Left ventricle myocardium superior (tissue), 1 donor: Measurements from ENCODE around the gene KRTAP17-1. TPM values are rescaled to one million over a fixed set of nuclear protein-coding genes. Genes with fewer than 3 reads are reported as not detected.
A peak's percentile ranks its signal among the peaks of the same experiment; 100 is the strongest.

Experiments used
- ATAC-seq: fragments of 200-7000 bp; cut with Tn5 transposase; one replicate; pipeline ENCODE4 v1.9.1; 2020; ENCODE audit warnings: mild to moderate bottlenecking, moderate library complexity
- DNase-seq: peaks from one replicate; pipeline ENCODE4 v3.0.0-alpha.2; 2020
- intact Hi-C: fragments of 100-400 bp; cut with micrococcal nuclease; formaldehyde crosslinking; loops from one replicate; pipeline ENCODE4 v1.11.0; 2022
- total RNA-seq: library from RNA; stranded (reverse); fragmentation: NEBNext Ultra II Directional; extraction: Animal tissue kit (Norgen Biotek cat#: 25700); gene quantifications from one replicate; pipeline ENCODE4 v1.2.1, GENCODE V29; 2021
- donor health status: DM: no; HTN: yes; CAD: no; lungs with severe emphysema.

Gene KRTAP17-1
- total RNA-seq, 1 donor from 2014 or later, result not detected

DNA sequence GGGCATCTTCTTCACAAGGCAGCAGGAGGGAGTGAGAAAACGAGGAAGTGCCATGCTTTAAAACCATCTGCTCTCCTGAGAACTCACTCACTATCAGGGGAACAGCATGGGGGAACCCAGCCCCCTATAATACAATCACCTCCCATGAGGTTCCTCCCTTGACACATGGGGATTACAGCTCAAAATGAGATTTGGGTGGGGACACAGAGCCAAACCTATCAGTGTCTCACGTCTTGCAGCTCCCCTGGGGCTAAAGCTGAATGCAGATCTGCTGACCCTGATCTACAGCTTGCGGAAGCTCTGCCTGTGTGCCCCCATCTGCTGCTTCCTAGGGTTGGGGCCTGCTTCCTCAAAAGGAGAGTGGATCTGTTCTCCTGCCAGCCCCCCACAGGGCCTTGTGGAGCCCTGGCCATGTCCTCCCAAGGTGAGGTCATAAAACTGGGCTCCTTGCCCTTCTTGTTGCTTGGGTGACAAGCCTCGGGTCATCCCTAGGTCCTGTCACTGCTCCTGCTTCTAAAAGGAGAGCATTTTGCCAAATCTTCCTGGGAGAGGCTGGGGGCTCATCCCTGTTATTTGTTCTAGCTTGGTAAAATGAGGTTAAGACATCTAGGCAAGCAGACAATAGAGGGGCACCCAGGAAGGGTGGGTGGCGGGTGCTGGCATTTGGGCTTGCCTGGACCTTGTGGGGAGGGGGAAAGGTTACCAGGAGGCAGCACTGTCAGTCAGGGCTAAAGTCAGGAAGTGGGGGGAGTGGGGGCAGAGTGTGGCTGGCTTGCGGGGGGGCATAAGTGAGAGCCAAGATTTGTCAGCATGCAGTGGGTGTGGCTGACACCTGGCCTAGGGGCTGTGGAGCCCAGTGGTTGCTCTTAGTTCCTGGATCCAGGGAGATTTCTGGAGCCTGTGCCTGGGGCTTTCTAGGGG, 19.1 kb upstream of the KRTAP17-1 start:
- DNase-seq (no peak), ATAC-seq (no peak)
- intact Hi-C loops, result no loop called here

DNA sequence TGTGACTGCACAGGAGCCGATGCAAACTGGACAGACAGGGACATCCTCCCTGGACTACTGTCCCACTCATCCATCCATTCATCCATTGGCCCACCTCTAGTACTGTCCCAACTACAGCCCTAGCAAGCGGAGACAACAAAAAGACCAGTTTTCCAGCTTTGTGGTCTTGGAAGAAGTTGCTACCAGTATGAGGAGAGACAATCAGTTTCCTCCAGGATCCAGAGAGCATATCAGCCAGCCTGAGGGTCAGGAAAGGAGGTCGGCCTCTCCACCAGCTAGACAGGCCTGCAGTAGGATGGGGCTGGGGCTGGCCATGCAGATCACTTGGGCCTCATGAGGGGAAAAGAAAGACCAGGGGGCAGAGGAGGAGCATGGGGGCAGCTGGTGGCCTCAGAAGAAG, 18.3 kb upstream of the KRTAP17-1 start:
- ATAC-seq (no peak), DNase-seq (no peak)
- intact Hi-C loops, result no loop called here

DNA sequence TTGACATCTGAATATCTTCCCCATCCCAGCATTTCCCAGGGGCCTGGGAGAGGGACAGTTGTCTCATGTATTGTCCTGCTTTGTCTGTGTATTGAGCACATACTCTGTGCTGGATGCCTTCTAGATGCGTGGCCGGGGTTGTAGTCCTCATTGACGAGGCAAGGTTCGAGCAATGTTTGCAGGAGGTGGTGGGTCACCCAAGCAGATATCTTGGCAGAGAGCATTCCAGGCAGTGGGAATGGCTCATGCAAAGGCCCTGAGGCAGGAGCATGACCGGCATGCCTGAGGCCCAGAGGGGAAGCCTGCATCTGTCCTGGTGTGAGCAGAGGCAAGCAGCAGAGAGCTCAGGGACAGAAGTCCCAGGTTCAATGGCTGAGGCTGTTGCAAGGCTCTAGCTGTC, 17.6 kb upstream of the KRTAP17-1 start:
- ATAC-seq, result no peak
- intact Hi-C loops, result no loop called here

DNA sequence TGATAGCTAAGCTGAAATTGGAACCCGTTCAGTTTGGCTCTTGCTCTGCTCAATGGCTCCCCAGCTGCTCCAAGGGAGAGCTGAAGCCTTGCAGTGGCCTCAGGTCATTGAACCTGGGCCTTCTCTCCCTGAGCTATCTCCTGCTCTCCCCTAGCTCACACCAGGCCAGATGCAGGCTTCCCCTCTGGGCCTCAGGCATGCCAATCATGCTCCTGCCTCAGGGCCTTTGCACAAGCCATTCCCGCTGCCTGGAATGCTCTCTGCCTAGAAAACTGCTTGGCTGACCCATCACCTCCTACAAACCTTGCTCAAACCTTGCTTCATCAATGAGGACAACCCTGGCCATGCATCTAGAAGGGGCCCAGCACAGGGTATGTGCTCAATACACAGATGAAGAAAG, 16.7 kb upstream of the KRTAP17-1 start:
- no peak for DNase-seq
- intact Hi-C loops, result no loop called here
- ATAC-seq, result no peak

More for the DNA sequence above, 17.6 kb upstream of the KRTAP17-1 start:
- no peak for DNase-seq

DNA sequence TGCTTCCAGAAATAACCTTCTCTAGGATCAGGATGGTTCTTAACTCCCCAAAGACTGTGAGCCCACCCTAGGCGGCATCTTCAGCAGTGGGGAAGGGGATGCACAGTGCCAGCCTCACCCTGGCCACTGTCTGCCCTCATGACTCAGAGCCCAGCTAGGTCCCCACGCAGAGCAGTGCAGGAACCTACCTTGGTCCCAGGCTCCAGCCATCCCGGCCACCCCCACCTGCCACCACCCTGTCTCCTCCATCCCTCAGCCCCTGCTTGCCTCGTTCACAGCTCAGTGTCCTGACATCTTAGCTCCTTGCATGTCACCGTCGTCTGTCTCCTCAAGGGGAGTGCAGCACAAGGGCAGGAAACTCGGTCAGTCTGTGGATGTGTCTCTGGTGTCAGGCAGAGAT, 16.1 kb upstream of the KRTAP17-1 start:
- intact Hi-C loops, result no loop called here
- ATAC-seq, result no peak
- DNase-seq, result no peak

DNA sequence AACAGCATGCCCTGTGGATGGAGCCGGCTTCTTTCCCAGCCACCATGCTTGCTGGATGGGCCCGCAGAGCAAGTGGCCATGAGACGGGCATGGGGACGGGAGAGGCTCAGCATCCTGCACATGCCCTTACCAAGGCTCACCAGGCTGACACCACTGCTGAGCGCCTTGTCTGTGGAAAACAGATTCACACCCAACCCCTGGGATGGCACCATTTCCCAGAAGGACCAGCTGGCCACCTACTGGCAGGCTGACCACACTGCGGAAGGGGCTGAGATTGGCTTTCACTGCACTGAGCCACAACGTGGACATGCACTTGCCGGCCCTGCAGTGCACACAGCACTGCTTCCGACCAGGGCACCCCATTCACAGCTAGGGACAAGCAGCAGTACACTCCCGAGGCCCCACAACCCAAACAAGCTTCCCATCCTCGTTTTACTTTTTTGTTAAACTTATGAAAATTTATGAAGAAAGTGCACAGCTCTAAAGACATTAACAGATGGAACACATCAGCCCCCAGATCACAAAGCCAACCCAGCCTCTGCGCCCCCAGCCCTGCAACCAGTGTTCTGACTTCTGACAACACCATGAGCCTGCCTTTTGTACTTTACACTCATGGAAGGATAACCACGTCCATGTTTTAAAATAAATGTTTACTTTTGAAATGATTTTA, 13.9 kb upstream of the KRTAP17-1 start:
- DNase-seq, result no peak
- intact Hi-C loops, result no loop called here
- ATAC-seq, result peak; percentile 65

DNA sequence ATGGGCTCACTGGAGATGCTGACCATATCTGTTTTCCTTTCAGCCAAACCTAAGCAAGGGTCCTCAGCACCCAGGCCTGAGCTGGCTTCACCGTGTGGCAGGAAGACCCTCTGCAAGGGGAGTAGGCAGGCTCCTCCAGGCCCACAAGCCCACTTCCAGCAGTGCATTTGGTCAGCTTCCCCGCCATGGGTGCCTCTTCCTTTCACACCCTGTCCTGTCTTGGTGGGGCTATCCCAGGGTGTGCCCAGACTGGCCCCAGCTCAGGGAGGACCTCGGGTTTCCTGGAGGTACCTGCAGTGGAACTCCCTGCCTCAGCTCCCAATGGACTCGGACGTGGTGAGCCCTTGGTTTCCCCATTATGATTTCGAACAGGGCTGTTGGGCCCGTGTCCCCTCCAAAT, 12.7 kb upstream of the KRTAP17-1 start:
- ATAC-seq (no peak), DNase-seq (no peak)
- intact Hi-C loops, result no loop called here

DNA sequence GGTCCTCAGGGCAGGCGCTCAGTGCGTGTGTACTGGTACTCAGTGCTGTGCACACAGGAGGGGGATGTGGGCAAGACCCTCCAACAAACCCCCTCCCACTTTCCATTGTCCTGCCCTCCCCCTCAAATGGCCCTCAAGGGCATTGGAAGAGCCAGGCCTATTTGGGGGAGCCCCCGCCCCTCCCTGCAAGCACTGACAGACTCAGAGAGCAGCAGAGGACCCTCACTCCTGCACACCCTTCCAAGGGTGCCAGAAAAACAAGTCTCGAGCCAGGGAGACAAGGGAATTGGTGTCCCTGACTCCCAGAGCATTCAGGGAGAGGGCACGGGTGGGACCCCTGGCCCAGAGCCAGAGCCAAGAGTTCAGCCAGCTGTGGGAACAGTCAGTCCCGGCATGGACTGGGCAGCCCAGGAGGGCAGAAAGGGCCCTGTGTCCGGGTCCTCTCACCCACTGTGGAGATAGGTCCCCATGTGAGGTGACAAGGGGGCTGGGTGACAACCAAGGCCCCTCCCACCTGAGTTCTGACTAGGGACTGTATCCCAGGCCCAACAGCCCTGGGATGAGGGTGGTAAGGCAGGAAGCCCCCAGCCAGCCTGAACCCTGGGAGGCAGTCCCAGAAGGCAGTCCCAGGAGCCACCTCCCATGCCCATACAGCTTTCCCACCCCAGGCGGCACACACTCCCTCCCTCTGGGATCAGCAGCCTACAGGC, 12.1 kb upstream of the KRTAP17-1 start:
- DNase-seq (no peak), ATAC-seq (no peak)
- intact Hi-C loops, result no loop called here

DNA sequence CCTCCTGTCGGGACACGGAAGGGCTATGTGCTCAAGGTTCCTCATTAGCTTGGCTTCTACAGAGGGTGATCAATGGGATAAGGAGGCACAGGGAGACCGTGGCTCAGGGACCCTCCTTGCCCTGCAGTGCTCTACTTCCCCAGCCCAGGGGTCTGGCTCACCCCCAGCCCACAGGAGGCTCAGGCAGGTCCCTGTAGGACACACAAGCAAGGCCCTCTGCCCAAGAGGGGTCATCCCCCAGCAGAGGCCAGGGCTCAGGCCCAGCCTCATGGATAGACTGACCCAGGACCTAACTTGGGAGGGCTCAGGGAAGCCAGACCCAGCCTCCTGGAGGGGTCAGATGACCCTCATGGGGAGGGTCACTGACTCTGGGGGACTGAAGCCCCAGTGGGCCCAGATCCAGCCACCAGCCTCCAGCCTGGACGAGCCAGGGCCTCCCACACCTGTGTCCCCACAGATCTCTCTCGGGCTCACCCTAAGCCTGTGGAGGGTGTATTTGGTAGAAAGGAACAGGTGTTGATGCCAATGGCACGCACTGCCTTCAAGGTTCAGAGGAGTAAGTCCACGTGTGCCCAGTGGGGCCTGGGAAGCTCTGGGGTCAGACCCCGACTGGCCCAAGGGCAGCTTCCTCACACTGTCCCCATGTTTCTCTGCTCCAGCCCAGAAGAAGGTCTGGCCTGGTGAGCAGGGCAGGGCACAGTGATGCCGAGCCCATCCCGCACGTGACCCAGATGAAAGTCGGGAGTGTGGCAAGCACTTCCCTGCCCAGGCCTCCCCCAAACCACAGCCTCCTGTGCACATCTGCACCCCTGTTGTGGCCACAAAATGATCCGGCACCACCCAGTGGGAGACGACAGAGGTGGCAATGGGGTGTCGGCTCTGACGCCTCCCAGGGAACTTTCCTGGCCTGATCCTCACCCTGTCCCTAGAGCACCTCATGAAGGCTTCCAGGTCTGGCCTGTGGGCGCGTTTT, 10.9 kb upstream of the KRTAP17-1 start:
- DNase-seq (no peak), ATAC-seq (no peak)
- intact Hi-C loops, result no loop called here

DNA sequence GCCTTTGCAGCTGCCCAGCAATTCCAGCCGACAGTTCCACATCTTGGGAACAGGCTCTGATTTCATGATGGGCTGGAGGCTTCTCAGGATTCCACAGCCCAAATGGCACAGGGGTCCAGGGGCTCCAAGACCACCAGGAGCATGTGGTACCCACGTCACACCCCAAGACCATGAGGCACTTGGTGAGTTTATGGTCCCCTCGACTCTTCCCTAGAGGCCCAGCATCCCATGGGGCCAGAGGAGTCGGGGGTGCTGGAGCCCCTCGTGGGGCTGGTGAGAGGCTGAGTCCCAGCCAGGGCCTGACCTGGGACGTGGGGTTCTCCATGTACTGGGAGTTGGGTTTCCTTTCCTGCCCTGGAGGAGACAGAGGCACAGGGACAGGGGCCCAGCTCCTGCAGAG, 10.1 kb upstream of the KRTAP17-1 start:
- intact Hi-C loops, result no loop called here
- DNase-seq (no peak), ATAC-seq (no peak)

DNA sequence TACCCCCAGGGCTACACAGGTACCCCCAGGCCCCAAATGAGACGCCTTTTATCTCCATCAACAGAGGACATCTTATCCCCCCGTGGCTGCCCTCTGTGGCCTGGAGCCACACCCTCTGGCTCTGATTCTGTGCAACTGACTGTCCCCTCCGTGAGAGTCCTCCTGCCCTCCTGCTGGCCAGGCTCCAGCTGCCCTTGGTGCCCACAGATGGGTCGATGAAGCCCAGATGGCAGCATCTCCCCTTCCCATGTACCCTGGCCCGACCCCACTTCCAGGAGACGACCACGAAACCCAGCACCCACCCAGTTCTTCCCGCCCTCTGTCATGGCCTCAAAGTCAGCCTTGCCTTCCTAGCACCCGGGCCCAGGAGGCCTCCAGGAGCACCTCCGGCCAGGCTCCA, 9.6 kb upstream of the KRTAP17-1 start:
- no peak for DNase-seq
- intact Hi-C loops, result no loop called here
- no peak for ATAC-seq

DNA sequence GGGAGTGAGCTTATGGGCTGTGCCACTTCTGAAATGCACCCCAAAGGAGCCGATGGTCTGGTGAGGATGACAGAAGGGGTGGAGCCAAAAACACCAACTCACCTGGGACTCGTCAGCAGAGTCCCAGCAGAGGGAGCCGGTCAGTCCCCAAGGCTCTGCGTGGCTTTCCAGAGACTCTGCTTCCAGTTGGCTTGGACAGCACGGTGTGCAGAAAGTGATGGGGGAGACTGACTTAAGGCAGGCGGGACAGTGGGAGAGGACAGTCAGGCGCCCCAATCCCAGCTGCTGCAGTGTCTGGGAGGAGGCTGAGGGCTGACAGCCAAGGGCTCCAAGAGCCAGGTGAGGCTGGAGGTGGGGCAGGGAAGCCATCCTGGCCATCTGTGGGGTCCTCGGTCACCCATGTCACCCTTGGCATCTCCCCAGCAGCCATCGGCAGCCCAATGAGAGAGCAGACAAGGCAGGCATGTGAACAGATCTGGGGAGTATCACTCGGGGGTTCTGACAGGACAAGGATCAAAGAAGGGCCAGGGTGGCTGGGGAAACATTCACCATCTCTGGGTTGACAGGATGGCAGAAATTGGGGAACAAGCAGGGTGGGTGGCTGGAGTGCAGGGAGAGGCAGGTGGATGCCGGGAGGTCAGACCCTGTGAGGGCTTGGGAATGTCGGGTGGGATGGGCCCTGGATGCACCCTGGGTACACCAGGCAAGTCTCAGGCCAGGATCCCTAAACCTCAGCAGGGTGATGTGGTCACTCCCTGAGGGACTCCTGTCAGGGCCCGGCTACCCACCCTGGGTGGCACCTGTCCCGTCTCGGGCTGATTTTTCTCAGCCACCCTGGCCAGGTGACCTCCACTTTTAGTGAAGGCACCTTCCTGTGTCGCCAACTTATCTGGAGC, 8.9 kb upstream of the KRTAP17-1 start:
- intact Hi-C loops, result no loop called here

DNA sequence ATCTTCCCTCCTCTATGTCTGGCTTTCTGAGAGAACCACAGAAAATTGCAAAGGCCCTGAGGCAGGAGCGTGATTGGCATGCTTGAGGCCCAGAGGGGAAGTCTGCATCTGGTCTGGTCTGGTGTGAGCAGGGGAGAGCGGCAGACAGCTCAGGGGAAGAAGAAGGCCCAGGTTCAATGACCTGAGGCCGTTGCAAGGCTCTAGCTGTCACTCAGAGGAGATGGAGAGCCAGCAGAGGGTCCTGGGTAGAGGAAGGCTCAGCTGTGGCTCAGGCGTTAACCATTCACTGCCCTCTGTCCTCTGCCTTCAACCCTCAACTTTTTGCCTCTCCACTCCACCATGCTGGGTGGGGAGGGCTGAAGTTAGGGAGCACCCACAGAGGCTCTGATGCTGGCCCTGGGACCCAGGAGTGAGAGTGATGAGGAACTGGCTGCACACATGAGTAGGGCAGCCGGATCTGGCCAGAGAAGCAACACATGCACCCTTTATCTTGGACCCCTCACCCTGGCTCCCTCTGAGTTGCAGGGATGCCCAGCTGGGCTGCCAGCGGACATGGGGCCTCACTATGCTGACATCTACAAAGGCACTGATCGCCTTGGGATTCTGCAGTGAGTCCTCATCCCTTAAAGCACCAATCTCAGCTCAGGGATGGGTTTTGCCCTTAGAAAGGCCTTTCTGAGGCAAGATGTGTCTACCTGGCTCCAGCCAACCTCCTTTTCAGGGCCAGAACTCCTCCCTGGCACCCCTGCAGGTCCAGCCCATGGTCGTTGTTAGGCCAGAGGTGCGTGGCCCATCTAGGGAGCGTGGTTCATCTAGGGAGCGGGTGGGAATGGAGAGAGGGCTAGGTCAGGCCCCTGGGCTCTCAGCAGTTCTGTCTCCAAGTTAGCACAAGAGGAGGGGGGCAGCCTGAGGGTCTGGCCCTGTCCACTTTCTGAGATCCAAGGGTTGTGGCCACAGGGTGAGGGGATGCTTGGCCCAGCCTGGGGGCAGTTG, 7.7 kb upstream of the KRTAP17-1 start:
- no peak for ATAC-seq
- intact Hi-C loops, result no loop called here

More for the DNA sequence above, 8.9 kb upstream of the KRTAP17-1 start:
- ATAC-seq (peak; percentile 44), DNase-seq (no peak)

DNA sequence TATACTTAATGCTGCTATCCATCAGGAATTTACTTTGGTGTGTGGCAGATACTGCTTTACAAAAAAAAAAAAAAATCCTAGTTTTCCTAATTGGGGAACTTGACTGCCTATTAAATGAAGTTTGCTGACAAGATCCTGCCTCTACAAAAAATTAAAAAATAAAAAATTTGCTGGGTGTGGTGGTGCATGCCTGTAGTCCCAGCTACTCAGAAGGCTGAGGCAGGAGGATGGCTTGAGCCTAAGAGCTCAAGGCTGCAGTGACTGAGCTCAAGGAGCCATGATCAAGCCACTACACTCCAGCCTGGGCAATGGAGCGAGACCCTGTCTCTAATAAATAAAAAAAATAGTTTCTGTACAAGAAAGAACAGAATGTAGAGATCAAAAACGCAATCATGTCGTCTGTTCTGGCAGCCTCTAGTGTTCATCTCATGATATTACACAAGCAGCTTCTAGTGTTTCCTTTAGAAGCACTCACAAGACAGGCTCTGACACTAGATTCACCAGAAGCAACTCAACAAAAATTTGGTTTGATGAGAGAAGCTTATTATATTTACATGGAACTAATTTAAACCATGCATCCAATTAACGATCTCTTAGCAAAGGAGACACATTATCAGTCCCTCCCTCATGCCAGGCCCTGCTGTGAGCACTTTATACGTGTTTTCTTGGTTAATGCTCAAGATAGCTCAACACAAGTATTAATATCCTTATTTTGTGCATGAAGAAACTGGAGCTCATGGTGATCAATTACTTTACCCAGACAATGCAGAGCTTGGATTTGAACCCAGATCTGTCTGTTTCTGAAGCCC, 6.8 kb upstream of the KRTAP17-1 start:
- DNase-seq, result no peak
- intact Hi-C loops, result no loop called here
- peak; percentile 35 for ATAC-seq

More for the DNA sequence above, 7.7 kb upstream of the KRTAP17-1 start:
- no peak for DNase-seq

DNA sequence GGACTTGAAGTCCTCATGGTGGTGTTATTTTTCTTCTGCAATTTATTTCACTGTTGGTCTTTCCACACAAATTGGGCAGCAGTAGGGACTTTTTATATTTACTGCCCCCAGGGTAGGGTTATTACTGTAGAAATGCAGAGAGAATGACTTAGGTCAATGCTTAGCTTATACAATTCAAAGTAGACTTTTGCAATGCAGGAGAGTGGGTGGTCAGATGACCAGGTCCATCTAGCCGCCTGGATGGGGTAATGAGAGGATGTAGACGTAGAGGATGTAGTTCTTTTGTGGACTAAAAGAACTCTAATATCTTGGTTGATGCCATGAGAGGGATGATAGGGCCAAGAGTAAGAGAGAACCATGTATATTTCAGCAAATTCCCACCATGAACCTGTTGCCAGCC, 2.7 kb upstream of the KRTAP17-1 start:
- ATAC-seq (no peak), DNase-seq (no peak)
- intact Hi-C loops, result no loop called here
